HL-60/S4 treated with phorbol 12-myristate 13-acetate at 8.2 ng/mL for 4 days and 3 days (cell line): ENCODE measurements around the gene C6orf136.

Experiments used
- in situ Hi-C: fragments of 300-500 bp; cut with MboI; formaldehyde crosslinking; loops from 2 replicates; pipeline ENCODE4 v1.15.0; 2022; ENCODE audit warnings: low sequenced_read_pairs

C6orf136 gene

GRCh38 chr6:30646450-30647241, at the start of gene C6orf136:
Gene C6orf136, plus strand, starts transcription at chr6:30647133. Its CDS starts 99 bp downstream, at chr6:30647232.
- in situ Hi-C loops = no loop called here

GRCh38 chr6:30597315-30598144, 49.4 kb upstream of the C6orf136 start:
- in situ Hi-C loops = loop anchor here (10.0 kb wide), 1 partner anchor 113 kb away; the partner anchor contains the start of gene HLA-E

- in situ Hi-C loops = loop anchor here (10.0 kb wide), 1 partner anchor 114 kb away; the partner anchor contains the start of gene HLA-E
These were observed 47.9 kb upstream of the C6orf136 start for GRCh38 chr6:30598912-30599624.

- in situ Hi-C loops = loop anchor here (10.0 kb wide), 1 partner anchor 115 kb away; the partner anchor contains the start of gene HLA-E
These were observed 47.2 kb upstream of the C6orf136 start for GRCh38 chr6:30599625-30600324.

- in situ Hi-C loops = no loop called here
These were observed 46.4 kb upstream of the C6orf136 start for GRCh38 chr6:30600451-30600961.

- in situ Hi-C loops = no loop called here
These were observed 45.5 kb upstream of the C6orf136 start for GRCh38 chr6:30601436-30601814.

GRCh38 chr6:30601815-30602641, 44.9 kb upstream of the C6orf136 start:
- in situ Hi-C loops = no loop called here

GRCh38 chr6:30603961-30604360, 43.0 kb upstream of the C6orf136 start:
- in situ Hi-C loops = no loop called here

- in situ Hi-C loops = no loop called here
These were observed 36.9 kb upstream of the C6orf136 start for GRCh38 chr6:30610065-30610464.

GRCh38 chr6:30611150-30611855, 35.6 kb upstream of the C6orf136 start:
- in situ Hi-C loops = no loop called here

- in situ Hi-C loops = no loop called here
These were observed 35.1 kb upstream of the C6orf136 start for GRCh38 chr6:30611856-30612194.

- in situ Hi-C loops = no loop called here
These were observed 34.7 kb upstream of the C6orf136 start for GRCh38 chr6:30612213-30612612.

GRCh38 chr6:30612687-30613248, 34.2 kb upstream of the C6orf136 start:
- in situ Hi-C loops = no loop called here

- in situ Hi-C loops = no loop called here
These were observed 33.5 kb upstream of the C6orf136 start for GRCh38 chr6:30613251-30614043.

- in situ Hi-C loops = no loop called here
These were observed 32.7 kb upstream of the C6orf136 start for GRCh38 chr6:30614044-30614842.

- in situ Hi-C loops = no loop called here
These were observed 32.1 kb upstream of the C6orf136 start for GRCh38 chr6:30614843-30615218.
